Pancreas (tissue), 10 donors: ENCODE measurements around the gene MPP4. TPM values are rescaled to one million over a fixed set of nuclear protein-coding genes. Genes with fewer than 3 reads are reported as not detected.

Experiments
- ATAC-seq, 4 donors: fragments of 200-7000 bp; cut with Tn5 transposase; one replicate each; pipeline versions ENCODE4 v1.8.0 to v1.9.1; 2020; ENCODE audit warnings: mild to moderate bottlenecking in 4 of 4, moderate library complexity in 4 of 4
- DNase-seq, 6 donors: peaks; one replicate each; pipeline ENCODE4 v3.0.0-alpha.2; 2020
- FAIRE-seq: peaks from 2 replicates; lab custom pipeline; 2012; peaks lifted over from hg19 to GRCh38; lab: Jason Lieb, UNC
- H3K27ac ChIP-seq, 4 donors: fragments of 200-600 bp; sonication (generic); 1 replicate in 3 of 4; 2 replicates in 1 of 4; pipeline versions ENCODE4 v1.5.0 to v1.8.0; 2020
- H3K27me3 ChIP-seq, 4 donors: fragments of 200-600 bp; one replicate each; pipeline ENCODE4 v1.8.0; 2021
- H3K36me3 ChIP-seq, 3 donors: fragments of 200-600 bp; sonication (generic) in 1 of 3; one replicate each; pipeline versions ENCODE4 v1.5.0 to v1.8.0; 2020 to 2021
- H3K4me1 ChIP-seq, 3 donors: fragments of 200-600 bp; one replicate each; pipeline ENCODE4 v1.8.0; 2021
- H3K4me3 ChIP-seq, 4 donors: fragments of 200-600 bp; sonication (generic) in 2 of 4; one replicate each; pipeline versions ENCODE4 v1.5.0 to v1.8.0; 2020 to 2021
- H3K9me3 ChIP-seq, 4 donors: fragments of 200-600 bp; one replicate each; pipeline ENCODE4 v1.8.0; 2021
- WGBS, 2 donors: extraction: QIAGEN DNeasy Blood & Tissue Kit; methylation state at CpG; one replicate each; pipeline ENCODE4 v1.1.7; 2013; 5-methylcytosine and 5-hydroxymethylcytosine counted together
- intact Hi-C, 3 donors: fragments of 100-400 bp; cut with DNase I; formaldehyde crosslinking; loops; one replicate each; pipeline versions ENCODE4 v1.11.1 to v1.14.2; 2022
- polyA plus RNA-seq, 2 donors: library from polyadenylated mRNA; stranded (reverse); fragments of 200-250 nt; gene quantifications; one replicate each; pipeline ENCODE4 v1.2.3, GENCODE V29; 2013
- total RNA-seq, 6 donors: library from RNA; stranded (reverse); fragmentation: NEBNext Ultra II Directional in 4 of 6; extraction: Animal tissue kit (Norgen Biotek cat#: 25700) in 4 of 6; gene quantifications; one replicate each; pipeline versions ENCODE4 v1.2.1 to v1.2.4, GENCODE V29; 2021 to 2023
- TF ChIP-seq, protein P1 (sequence below), 4 donors: fragments of 200-600 bp; sonication (generic) in 3 of 4; IDR thresholded peaks; one replicate each; pipeline versions ENCODE4 v1.5.0 to v1.8.0; 2021; ENCODE audit warnings: antibody characterized with exemption in 4 of 4
- donor health status: healthy with polysubstance abuse.
- donor health status: DM: no; HTN: no; CAD: no; lungs with moderate emphysema.
- donor health status: DM: no; HTN: no; CAD: no.
- donor health status: control.
- donor health status: control.
- donor health status: Bipolar disorder and iron deficiency.
- donor health status: DM: yes; HTN: yes; CAD: no.
- donor health status: DM: no; HTN: no; CAD: no.
- donor health status: DM: no; HTN: no; CAD: no.
- donor health status: DM: yes; HTN: yes; CAD: no.

The MPP4 gene
- total and polyA plus RNA-seq, 8 donors, result 0.06 to 0.19 (median 0.09) TPM; not detected in 5

- H3K4me3 ChIP-seq, result no peak overlapping the region
- DNase-seq, result no peak
- no peaks in the 10 kb centered on the region for H3K27me3 ChIP-seq
- no peaks in the 10 kb centered on the region for H3K4me1 ChIP-seq
- H3K27ac ChIP-seq, result no peak overlapping the region
- FAIRE-seq, result no peak
- peaks cover 0 to 10% (median 0%) of the 10 kb centered on the region in 3 donors for H3K36me3 ChIP-seq
- TF ChIP-seq, protein P1, sequence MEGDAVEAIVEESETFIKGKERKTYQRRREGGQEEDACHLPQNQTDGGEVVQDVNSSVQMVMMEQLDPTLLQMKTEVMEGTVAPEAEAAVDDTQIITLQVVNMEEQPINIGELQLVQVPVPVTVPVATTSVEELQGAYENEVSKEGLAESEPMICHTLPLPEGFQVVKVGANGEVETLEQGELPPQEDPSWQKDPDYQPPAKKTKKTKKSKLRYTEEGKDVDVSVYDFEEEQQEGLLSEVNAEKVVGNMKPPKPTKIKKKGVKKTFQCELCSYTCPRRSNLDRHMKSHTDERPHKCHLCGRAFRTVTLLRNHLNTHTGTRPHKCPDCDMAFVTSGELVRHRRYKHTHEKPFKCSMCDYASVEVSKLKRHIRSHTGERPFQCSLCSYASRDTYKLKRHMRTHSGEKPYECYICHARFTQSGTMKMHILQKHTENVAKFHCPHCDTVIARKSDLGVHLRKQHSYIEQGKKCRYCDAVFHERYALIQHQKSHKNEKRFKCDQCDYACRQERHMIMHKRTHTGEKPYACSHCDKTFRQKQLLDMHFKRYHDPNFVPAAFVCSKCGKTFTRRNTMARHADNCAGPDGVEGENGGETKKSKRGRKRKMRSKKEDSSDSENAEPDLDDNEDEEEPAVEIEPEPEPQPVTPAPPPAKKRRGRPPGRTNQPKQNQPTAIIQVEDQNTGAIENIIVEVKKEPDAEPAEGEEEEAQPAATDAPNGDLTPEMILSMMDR (IDR thresholded peaks at IDR 0.05), result no peak
- intact Hi-C loops, result no loop called here
- 51 to 66% methylated on average over 2 of the region's 2 CpGs for WGBS, 2 donors
- no peaks in the 10 kb centered on the region for H3K9me3 ChIP-seq
- peak in 2 of 4 donors; percentile 29 to 51 for ATAC-seq
These were observed 545 bp downstream of the MPP4 start for GRCh38 chr2:201697899-201698298.

DNA sequence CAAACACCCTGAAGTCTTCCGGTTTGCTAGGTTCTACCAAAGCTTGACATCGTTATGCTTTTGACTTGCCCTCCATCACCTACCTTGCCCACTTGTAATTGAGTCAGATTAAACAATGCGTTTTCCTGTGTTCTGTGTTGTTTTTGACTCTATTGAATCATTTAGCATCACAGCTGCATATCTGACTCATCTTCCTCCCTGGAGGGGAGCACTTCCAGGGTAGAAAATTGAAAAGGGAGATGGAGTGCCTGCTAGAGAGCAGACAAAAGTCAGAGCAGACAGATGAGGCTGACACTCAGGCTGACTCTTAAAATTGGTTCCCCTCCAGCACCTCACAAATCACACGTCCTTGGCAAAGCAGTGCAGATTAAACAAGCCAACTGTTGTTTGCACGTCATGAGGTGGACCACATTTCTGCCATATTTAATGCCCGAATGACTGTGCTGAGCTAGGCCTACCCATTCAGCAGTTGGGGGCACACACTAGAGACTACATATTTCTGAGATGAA, 2.2 kb downstream of the MPP4 start:
- TF ChIP-seq, protein P1 (IDR thresholded peaks at IDR 0.05), result no peak
- Histone ChIP-seq H3K27ac (no peak overlapping the region), H3K27me3 (no peaks in the 10 kb centered on the region), H3K4me1 (no peaks in the 10 kb centered on the region), H3K36me3 (peaks cover 0 to 5% (median 0%) of the 10 kb centered on the region in 3 donors), H3K9me3 (no peaks in the 10 kb centered on the region), H3K4me3 (no peak overlapping the region)
- WGBS, 2 donors, result 51 to 52% methylated on average over 6 of the region's 6 CpGs
- no peak for FAIRE-seq
- intact Hi-C loops, result no loop called here
- ATAC-seq, result no peak
- no peak for DNase-seq

GRCh38 chr2:201685156-201685555, 13.3 kb downstream of the MPP4 start:
- 84 to 91% methylated on average over 3 of the region's 3 CpGs for WGBS, 2 donors
- intact Hi-C loops, result no loop called here
- DNase-seq, result no peak

DNA sequence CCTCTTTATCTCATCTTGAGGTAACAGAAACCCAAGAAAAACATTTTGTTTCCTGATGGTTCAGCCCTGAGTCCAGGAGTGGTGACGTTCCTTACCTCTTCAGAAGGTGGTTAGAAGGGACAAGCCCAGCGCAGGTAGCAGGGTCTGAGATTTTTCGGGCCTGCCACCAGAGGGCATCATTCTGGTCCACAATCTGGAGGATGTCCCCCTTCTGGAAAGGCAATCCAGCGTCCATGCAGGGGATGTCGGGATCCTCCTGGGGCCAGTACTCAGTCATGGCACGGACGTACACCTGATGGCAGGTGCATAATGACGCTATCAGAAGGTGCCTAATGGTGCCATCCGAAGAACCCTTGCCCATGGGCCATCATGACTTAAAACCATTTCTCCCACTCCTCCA, 17.7 kb downstream of the MPP4 start:
- FAIRE-seq (no peak), DNase-seq (peak in 2 of 6 donors; percentile 14 to 55), ATAC-seq (no peak)
- Histone ChIP-seq H3K27me3 (no peaks in the 10 kb centered on the region), H3K4me1 (no peaks in the 10 kb centered on the region), H3K4me3 (no peak overlapping the region), H3K27ac (no peak overlapping the region), H3K36me3 (no peaks in the 10 kb centered on the region), H3K9me3 (no peaks in the 10 kb centered on the region)
- intact Hi-C loops, result no loop called here
- TF ChIP-seq, protein P1 (IDR thresholded peaks at IDR 0.05), result no peak
- WGBS, 2 donors, result 38 to 47% methylated on average over 9 of the region's 9 CpGs

More at GRCh38 chr2:201685156-201685555, 13.3 kb downstream of the MPP4 start:
- Histone ChIP-seq H3K4me3 (no peak overlapping the region), H3K27me3 (no peaks in the 10 kb centered on the region), H3K27ac (no peak overlapping the region), H3K36me3 (no peaks in the 10 kb centered on the region), H3K9me3 (no peaks in the 10 kb centered on the region), H3K4me1 (no peaks in the 10 kb centered on the region)
- FAIRE-seq, result no peak
- ATAC-seq, result no peak
- TF ChIP-seq, protein P1 (IDR thresholded peaks at IDR 0.05), result no peak

- H3K4me1 ChIP-seq, result no peaks in the 10 kb centered on the region
- DNase-seq, result no peak
- 65 to 69% methylated on average over 6 of the region's 6 CpGs for WGBS, 2 donors
- no peak for FAIRE-seq
- no peaks in the 10 kb centered on the region for H3K27me3 ChIP-seq
- no peaks in the 10 kb centered on the region for H3K36me3 ChIP-seq
- ATAC-seq, result no peak
- TF ChIP-seq, protein P1 (IDR thresholded peaks at IDR 0.05), result no peak
- H3K27ac ChIP-seq, result no peak overlapping the region
- H3K9me3 ChIP-seq, result no peaks in the 10 kb centered on the region
- H3K4me3 ChIP-seq, result no peak overlapping the region
- intact Hi-C loops, result no loop called here
These were observed 20.0 kb downstream of the MPP4 start for GRCh38 chr2:201678401-201678800.
